ENCODE results near the gene FIGN. TPM values are rescaled to one million over a fixed set of nuclear protein-coding genes. Genes with fewer than 3 reads are reported as not detected.

The FIGN gene
- polyA plus RNA-seq, 1 donor = 14.1 TPM

DNA sequence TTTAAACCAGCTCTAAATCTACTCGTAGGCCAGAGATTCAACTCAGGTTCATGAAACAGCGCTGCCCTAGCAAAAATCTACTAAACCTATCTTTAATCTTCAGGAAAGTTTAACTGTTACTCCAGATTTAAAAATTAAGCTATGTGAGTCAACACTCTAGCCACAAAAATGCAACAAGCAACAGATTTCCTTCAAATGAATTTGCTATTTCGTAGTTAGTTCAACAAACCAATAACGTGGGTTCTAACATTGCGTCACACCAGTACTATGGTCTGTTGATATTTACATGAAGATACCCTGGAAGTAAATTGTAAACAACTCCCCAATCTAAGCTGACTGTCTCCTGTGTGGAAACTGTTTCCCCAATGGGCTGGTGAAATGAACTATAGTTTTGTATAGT, 71.2 kb downstream of the FIGN start:
- DNase-seq = no peak

GRCh38 chr2:163662141-163662780, 73.5 kb downstream of the FIGN start:
- no peak for DNase-seq

- DNase-seq = no peak
Measured at GRCh38 chr2:163659224-163659623, 76.6 kb downstream of the FIGN start.

GRCh38 chr2:163658556-163658955, 77.3 kb downstream of the FIGN start:
- DNase-seq = no peak

DNA sequence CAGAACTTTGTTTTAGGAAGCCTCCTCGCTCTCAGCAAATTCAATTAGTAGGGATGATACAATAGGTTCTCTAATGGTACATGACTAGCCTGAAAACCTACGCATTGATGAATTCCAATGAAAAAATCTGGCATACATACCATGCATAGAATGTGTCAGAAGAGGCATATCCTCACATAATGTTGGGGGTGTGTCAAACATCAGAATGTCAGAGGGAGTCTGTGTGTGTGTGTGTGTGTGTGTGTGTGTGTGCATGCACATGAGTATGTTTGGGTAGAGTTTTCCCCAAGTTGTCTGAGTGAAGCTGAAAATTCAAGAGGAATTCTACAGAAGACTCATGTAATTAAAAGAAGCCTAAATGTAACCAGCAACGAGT, 78.5 kb downstream of the FIGN start:
- DNase-seq = no peak

GRCh38 chr2:163656622-163657280, 79.1 kb downstream of the FIGN start:
- DNase-seq = no peak

GRCh38 chr2:163655667-163656066, 80.1 kb downstream of the FIGN start:
- no peak for DNase-seq

GRCh38 chr2:163652751-163653150, 83.1 kb downstream of the FIGN start:
- DNase-seq = no peak

GRCh38 chr2:163649080-163649479, 86.7 kb downstream of the FIGN start:
- DNase-seq = no peak

DNA sequence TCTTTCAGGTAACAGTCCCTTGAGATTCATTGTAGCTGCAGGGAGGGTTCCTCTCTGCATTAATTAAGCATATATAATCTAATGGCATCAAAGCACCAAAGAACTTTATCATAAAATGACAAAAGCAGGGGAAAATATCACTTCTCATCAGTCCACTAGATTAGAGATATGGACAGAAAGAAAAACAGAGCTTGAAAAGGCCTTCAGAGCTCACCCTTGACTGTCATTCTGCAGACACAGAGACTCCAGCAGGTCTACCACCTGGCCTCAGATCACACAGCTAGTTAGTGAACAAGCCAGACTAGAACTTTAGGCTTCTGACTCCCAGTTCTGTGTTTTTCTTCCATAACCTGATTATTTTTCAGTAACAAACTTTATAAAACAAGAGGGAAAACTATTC, 88.5 kb downstream of the FIGN start:
- DNase-seq = no peak

GRCh38 chr2:163646687-163647086, 89.1 kb downstream of the FIGN start:
- no peak for DNase-seq

GRCh38 chr2:163644238-163644637, 91.6 kb downstream of the FIGN start:
- DNase-seq = no peak

DNA sequence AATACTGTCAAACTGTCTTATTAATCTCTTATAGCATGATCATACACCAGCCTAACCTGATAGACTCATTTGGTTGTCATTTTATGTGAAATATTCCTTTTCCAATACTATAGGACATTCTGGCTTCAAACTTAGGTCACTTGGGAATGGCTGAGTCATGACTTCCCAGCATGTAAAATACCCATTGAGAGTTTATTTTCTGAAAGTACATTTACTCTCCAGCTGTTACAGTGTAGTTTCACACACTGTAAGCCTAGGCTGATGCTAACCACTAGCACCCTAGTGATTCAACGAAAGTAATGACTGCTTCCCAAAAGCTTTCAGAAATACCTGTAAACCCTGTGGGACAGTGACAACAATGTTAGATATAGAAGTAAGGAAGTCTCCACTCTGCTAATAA, 93.8 kb downstream of the FIGN start:
- no peak for DNase-seq

DNA sequence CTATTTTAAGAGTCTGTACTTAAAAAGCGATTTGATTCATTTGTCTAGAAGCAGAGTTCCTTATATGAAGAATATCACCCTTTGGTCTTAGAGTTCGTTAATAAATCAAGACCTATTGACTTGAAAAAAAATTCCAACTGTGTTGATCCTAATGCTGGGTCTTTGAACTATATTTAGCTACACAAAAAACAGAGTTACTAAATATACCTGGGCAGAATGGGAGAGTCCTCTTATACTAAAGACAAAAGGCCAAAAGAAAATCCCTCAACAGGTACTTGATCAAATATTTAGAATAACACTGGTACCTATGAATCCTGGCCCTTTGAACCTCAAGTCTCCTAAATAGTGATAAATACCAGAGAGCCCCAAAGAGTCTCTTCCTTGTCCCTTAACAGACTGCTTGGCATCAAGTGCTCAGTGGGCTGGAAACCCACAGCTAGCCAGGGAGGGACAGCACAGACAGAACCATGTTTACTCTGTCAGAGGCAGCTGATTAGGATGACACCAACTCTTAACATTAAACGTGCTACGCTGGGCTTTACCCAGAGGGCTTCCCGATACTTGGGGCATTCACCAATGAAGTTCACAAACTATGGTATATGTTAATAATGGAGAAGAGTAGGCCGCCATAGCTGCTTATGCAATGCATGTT, 95.1 kb downstream of the FIGN start:
- no peak for DNase-seq

- no peak for DNase-seq
Measured at GRCh38 chr2:163637871-163638270, 97.9 kb downstream of the FIGN start.

- no peak for DNase-seq
Measured at GRCh38 chr2:163633291-163633690, 102.5 kb downstream of the FIGN start.

- DNase-seq = no peak
Measured at GRCh38 chr2:163630836-163631235, 105.0 kb downstream of the FIGN start.

DNA sequence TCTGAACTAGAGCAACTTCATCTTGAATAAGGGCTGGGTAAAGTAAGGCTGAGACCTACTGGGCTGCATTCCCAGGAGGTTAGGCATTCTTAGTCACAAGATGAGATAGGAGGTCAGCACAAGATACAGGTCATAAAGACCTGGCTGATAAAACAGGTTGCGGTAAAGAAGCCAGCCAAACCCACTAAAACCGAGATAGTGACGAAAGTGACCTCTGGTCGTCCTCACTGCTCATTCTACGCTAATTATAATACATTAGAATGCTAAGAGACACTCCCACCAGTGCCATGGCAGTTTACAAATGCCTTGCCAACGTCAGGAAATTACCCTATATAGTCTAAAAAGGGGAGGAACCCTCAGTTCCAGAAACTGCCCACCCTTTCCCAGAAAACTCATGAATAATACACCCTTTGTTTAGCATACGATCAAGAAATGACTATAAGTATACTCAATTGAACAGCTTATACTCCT, 109.1 kb downstream of the FIGN start:
- DNase-seq = no peak

DNA sequence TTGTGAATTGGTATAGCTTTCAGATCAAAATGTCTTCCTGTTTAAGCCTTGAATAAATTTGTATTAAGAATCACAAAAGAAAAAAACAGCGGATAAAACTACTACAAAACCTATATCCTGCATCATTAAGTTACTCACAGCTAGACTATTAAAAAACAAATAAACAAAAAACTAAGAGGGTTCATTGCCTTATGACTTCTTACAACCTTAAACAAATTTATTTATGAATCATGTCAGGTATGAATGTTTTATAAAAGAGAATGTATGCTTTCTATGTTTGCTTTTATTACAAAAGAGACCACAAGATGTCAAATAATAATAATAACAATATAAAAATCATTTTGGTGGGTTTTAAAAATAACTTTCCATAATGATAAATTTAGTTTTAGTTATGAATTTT, 109.6 kb downstream of the FIGN start:
- no peak for DNase-seq

- DNase-seq = no peak
Measured at GRCh38 chr2:163625632-163626031, 110.2 kb downstream of the FIGN start.

- no peak for DNase-seq
Measured at GRCh38 chr2:163621445-163622004, 114.3 kb downstream of the FIGN start.

DNA sequence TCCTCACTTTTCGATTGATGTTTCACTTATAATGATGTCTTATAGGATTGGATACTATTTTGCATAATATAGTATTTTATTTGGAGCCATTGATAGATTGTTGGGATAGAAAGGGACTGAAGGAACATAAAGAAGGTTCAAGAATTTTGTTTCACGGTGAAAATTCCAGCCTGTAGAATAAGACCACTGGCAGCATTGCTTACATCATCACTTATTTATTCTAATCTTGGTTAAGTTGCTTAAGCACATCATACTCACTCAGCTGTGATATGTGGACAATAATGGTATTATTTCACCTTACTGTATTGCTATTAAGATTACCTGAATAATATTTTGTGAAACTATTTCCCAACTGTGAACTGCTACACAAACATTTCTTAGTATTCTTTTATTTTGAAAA, 118.3 kb downstream of the FIGN start:
- no peak for DNase-seq

DNA sequence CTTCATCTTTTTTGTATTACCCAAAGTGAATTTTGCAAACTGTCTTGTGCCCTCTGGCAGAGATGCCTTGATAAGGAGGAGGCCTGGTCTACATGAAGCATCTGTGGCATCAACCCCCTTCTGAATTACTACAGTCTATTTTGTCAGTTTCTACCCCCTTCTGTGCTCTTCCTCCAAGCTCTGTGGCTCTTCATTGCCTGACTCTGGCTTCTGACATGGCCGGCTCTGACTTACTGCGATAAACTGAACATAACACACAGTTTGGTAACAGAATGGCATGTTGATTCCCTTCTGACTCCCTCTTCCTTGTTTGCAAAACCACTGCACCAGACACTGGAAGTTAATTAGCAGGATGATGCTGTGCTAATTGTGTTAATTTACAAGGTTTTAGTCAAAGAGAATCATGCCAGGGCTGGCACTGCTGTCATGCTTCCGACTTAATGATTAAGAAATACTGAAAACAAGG, 122.5 kb downstream of the FIGN start:
- DNase-seq = no peak
